ENCODE measurements around the gene TIGIT.
"Not testable (repeated sequence)": the region's sequence is repeated elsewhere in the genome, so short reads cannot be mapped to it uniquely, and the experiment has no call there.

TIGIT gene

DNA sequence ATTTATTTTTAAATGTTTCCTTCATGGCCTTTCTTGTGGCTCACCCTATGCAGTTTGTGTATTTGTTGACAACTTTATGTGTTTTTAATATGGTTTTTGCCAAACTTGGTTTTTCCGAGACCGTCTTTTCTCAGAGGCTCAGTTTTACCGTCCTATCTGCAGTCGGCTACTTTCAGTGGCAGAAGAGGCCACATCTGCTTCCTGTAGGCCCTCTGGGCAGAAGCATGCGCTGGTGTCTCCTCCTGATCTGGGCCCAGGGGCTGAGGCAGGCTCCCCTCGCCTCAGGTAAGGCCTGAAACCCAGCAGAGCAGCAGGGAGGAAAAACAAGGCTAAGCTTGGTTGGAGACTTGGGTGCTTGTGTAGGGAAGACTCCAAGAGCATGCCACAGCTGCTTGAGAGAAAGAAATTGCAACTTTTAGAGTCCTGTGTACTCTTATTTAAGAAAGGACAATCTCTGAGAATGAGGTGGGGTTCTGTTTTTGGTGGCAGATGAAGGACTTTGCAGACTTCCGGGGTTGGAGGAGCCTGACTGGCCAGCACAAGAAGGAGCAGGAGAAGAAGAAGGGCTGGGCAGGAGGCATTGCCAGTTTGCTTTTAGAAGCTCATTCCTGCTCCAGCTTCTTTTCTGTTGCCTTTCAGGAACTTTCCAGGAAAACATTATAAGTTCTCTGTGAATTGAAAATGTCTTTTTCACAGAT, at the start of gene TIGIT:
Gene TIGIT, plus strand, starts transcription at position 191 of the 698 bp plus-strand sequence. Its CDS starts 34 bp downstream, at position 225.
- DNase-seq (ENCODE audit: low read depth): no peak

DNA sequence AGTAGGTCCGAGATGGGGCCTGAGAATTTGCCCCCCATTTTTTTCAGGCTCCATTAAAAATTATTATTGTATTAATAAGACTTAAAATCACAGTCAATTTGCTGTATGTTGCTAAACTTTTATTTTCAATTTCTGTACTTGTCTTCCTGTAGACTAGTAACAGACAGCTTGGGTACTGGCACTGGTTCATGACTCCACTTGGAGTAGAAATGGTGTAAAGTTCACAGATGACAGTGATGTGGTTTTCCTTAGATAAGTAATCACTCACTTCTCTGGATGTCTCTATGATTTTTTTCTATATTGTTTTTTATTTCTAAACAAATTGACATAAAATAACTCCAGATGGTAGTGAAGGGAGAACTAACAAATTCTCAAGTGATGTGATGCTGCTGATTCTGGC, 40.9 kb upstream of the TIGIT start:
- DNase-seq (ENCODE audit: low read depth): no peak

DNA sequence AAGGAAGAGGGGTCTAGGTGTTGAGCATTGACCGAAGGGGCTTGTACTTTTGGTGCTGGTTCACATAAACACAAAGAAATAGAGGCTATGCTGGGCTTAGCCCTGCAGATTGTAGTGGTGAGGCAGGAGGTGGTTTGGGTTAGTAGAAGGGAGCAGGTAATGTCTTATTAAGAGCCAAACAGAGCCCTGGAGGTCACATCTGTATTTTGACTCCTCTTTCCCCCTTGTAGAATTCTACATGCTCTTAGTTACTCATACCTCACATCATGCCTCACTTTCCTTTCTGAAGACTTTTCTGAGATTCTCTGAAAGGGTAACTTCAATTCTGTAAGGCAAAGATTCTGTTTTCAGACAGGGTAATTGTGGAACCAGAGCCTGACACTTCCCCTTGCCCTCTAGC, 40.3 kb upstream of the TIGIT start:
- DNase-seq (ENCODE audit: low read depth): no peak

DNA sequence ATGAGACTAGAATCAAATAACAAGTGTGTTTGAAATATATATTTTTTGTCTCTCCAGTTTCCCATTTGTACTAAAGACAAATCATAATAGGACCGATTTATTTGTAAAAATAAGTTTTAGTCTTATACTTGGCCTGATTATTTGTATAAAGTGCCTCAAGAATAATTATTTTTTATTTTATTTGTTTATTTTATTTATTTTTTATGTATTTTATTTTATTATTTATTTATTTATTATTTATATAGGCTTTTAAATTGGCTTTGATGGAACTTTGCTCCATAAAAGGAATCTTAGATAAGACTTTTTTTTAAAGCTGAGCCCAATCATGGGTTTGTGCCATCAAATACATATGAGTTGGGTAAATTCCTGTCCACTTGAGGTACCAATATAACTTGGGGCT, 34.3 kb upstream of the TIGIT start:
- no peak for DNase-seq (ENCODE audit: low read depth)

DNA sequence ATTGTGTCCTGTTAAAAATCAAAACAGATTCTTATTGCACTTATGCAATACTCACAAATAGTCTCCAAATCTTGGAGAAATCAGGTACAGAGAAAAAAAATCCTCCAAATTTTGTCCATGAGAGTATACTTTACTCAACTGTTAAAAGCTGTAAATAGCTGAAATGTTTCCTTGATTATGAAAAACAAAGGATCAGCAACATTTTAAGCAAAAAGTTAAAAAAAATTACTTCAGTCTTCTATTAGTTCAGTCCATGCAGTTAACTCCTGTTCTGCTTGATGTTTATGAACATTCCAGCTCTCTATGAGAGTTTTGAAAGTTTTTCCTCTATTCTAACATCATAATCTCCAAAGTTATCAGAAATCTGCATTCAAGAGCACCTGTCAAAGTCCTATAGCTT, 33.7 kb upstream of the TIGIT start:
- no peak for DNase-seq (ENCODE audit: low read depth)

DNA sequence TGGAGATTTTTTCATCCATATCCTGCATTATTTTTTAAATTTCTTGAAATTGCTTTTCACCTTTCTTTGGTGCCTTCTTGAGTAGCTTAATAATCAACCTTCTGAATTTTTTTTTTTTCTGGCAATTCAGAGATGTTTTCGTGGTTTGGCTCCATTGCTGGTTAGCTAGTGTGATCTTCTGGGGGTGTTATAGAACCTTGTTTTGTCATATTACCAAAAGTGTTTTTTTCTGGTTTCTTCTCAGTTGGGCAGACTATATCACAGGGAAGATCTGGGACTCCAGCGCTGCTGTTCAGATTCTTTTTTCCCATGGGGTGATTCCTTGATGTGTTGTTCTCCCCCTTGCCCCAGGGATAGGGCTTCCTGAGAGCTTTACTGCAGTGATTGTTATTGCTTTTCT, 23.8 kb upstream of the TIGIT start:
- DNase-seq (ENCODE audit: low read depth): no peak

DNA sequence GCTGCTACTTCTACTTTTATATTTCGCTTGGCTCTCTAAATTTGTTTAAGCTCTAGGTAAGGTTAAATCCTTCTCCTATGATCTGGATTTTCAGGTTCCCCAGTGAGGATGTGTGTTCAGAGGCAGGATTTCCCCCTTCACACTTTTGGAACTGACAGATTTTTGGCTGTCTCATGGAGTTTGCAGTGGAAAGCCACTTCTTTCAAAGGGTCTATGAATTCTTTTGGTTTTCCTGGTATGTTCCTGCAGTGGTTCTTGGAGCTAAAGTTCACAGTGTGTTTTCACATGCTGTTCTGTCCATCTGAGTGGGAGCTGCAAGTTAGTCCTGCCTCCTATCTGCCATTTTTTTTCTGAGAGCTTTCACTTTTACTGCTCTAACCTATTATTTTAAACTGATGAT, 21.6 kb upstream of the TIGIT start:
- no peak for DNase-seq (ENCODE audit: low read depth)

DNA sequence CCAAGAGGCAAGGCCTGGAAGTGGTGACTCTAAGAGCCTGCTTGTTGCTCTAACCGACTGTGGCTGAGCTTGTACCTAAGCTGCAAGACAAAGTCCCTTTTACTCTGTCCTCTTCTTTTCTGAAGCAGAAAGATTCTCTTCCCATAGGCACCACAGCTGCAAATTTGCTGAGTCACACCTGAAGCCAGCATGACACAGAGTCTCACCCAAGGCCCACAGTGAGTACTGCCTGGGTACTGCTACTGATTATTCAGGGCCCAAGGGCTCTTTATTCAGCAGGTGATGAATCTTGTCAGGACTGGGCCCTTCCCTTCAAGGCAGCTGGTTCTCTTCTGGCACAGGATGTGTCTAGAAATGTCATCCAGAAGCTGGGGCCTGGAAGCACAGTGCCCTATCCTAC, 18.9 kb upstream of the TIGIT start:
- DNase-seq (ENCODE audit: low read depth): peak; percentile 10

DNA sequence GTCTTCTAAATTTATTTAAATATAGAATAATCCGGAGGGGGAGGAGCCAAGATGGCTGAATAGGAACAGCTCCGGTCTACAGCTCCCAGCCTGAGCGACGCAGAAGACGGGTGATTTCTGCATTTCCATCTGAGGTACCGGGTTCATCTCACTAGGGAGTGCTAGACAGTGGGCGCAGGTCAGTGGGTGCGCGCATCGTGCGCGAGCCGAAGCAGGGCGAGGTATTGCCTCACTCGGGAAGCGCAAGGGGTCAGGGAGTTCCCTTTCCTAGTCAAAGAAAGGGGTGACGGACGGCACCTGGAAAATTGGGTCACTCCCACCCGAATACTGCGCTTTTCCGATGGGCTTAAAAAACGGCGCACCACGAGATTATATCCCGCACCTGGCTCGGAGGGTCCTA, 17.0 kb upstream of the TIGIT start:
- DNase-seq (ENCODE audit: low read depth): not testable (repeated sequence)

DNA sequence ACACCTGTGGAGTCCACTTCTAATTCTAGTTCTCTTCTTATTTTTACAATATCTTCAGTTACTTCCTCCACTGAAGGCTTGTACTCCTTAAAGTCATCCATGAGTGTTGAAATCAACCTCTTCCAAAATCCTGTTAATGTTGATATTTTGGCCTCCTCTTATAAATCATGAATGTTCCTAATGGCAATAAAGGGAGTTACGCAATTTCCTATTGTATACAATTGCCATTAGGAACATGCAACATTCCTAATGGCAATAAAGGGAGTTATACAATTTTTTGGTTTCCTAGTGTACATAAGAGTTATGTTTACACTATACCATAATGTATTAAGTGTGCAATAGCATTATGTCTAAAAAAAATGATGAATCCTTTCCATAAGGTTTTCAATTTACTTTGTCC, 9.2 kb upstream of the TIGIT start:
- no peak for DNase-seq (ENCODE audit: low read depth)

DNA sequence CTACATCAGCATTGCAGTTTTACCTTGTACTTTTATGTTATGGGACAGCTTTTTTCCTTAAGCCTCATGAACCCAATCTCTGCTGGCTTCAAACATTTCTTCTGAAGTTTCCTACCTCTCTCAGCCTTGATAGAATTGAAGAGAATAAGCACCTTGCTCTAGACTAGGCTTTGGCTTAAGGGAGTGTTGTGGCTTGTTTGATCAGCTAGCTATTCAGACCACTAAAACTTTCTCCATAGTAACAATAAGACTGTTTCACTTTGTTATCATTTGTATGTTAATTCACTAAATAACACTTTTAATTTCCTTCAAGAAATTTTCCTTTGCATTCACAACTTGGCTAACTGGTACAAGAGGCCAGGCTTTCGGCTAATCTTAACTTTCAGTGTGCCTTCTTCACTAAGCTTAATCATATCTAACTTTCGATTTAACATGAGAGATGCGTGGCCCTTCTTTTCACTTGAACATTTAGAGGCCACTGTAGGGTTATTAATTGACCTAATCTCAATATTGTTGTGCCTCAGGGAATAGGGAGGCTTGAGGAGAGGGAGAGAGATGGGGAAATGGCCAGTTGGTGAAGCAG, 8.1 kb upstream of the TIGIT start:
- DNase-seq (ENCODE audit: low read depth): no peak

DNA sequence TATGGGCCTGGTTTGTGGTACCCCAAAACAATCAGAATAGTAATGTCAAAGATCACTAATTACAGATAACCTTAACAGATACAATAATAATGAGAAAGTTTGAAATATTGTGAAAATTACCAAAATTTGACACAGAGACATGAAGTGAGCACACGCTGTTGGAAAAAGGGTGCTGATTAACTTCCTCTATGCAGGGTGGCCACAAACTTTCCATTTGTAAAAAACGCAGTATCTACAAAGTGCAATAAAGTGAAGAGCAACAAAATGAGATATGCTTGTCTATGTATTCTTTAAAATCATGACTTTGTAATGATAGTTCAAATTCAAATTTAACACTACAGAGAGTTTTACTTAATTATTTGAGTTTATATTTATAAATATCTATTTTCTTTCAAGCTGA, 7.6 kb upstream of the TIGIT start:
- DNase-seq (ENCODE audit: low read depth): no peak

DNA sequence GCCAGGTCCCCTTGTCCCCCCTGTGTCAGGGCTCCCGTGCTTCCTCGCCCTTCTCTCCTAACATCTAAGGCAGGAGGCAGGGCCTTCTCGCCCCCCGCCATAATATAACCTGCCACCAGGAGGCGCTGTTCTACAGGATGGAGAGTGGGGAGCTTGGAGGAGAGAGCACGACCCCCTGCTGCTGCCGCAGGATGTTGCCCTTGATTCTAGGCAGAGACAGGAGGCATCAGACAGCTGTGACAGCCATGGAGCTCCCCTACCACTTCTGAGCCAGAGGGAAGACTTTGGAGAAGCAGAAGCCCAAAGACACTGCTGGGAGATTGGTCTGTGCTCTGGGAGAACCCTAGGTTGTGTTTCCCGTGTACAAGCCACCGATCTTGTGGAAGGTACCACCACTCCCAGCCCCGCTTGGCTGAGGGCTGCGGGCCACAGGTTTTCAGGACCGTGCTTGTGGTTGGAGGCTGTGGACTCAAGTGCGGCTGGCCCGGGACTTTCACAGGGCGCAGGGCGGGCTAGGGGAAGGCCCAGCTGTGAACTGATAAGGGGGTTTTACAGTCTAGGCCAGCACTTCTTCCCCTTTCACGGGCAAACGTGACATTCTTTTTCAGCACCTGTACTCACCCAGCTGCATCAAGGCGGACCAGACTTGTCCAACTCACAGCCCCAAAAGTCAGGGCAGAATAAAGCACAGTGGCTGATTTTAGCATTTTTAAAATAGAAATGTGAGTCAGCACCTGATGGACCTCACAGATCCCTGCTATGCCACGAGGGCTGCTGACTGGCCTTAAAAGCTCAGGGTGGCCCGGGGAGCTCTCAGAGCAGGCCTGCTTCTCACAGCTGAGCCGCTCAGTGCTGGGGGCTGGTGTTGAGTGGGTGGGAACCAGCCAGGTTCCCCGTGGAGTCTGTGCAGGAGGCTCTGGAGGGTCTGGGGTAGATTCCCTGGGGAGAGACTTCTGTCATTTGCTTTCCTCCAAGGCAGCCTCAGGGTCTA, 2.6 kb upstream of the TIGIT start:
- DNase-seq (ENCODE audit: low read depth): no peak

DNA sequence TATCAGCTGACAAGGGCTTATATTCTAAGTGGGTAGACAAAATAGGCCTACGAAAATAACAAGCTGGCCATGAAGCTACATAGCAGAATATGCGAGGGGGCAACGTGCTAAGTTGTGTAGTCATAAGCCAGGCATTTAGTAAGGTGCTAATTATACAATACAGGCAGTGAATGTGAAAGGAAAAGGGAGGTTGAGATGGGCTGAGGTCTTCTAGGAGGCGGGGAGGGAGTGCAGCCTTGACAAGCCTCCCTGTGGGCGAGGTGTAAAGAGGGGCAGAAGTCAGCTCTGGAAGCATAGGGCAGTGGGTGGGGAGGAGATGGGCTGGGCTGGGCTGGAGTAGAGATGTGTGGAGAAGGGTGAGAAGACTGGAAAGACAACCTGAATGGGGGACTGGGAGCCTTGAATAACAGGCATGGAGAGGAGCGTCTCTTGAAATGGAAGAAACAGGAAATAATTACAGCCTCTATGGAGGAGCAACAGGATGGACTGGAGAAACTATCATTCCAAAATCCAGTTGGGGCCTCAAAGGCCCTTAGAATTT, 1.2 kb downstream of the TIGIT start:
- no peak for DNase-seq (ENCODE audit: low read depth)

DNA sequence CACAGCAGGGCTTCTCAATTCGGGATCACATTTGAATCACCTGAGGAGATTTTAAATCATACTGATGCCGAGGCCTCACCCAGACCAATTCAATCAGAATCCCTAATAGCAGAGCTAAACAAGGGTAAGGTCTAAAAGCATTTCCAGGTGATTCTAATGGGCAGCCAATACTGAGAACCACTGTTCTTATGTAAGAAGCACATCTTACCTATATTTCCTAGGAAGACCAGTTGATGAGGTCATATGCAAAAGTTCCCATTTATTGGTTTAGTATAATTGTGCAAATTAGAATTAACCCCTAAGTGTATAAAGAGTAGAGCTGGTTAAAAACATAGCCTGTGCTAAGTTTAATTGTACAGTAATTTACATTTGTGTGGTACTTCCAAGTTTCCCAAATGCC, 2.1 kb downstream of the TIGIT start:
- DNase-seq (ENCODE audit: low read depth): no peak

DNA sequence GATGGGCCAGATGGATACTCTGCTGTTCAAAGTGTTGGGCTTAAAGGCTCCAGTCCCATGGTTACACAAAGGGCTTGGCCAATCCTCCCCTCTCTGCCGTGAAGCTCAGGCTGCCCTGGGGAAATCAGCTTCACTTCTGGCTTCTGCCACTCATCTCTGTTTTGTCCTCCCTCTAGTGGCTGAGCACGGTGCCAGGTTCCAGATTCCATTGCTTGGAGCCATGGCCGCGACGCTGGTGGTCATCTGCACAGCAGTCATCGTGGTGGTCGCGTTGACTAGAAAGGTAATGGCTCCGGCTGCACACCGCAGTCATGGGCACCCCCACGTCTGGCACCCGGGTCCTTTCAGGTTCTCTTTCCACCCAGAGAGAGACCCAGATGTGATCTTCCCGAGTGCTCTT, 5.6 kb downstream of the TIGIT start:
- DNase-seq (ENCODE audit: low read depth): no peak

DNA sequence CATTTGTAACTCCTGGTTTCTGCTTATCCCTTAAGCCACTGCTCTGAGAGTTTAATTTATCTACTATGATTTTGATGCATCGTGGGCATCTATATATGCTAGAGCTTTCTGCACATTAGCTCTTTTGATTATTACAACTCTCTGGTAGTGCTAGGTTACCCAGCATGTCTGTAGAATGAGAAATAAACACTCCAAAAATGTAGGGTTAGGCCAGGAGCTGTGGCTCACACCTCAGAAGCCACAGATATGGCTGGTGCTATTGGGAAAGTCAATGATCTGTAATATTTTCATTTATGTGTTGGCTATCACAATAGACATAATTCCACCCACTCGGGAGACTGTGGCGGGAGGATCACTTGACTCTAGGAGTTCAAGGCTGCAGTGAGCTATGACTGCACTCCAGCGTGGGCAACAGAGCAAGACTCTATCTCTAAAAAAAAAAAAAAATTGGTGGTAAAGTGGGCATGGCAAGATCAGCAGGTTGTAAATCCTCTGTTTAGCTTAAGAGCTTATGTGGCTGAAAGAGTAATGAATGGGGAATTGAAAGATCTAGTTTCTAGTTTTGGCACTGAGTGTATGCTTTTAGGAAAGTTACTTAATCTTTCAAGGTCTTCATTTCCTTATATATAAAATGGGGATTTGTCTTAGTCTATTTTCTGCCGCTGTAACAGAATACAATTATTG, 6.3 kb downstream of the TIGIT start:
- DNase-seq (ENCODE audit: low read depth): no peak

DNA sequence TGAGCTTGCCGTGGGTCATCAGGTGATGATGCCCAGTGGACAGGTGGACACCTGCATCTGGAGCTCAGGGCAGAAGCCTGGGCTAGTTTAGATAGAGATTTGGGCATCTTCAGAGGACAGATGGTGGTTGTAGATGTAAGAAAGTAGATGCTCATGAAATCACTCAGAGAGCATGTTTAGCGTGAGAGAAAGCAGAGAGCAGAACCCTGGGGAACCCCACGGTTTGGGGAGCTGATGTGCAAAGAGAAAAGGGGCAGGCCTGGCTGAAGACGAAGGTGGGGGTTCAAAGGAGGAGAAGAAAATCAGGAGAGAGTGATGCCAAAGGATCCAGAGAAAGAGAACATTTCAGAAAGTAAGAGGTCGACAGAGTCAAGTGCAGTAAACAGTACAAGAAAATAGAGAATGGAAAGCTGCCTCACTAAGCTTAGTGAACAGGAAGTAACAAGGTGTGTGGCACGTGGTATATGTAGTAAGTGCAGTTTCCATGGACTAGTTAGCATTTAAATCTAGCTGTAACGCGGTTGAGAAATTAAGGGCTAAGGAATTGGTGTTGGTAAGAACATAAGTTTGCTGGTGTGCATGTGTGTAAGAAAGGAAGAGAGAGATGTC, 13.5 kb downstream of the TIGIT start:
- no peak for DNase-seq (ENCODE audit: low read depth)

DNA sequence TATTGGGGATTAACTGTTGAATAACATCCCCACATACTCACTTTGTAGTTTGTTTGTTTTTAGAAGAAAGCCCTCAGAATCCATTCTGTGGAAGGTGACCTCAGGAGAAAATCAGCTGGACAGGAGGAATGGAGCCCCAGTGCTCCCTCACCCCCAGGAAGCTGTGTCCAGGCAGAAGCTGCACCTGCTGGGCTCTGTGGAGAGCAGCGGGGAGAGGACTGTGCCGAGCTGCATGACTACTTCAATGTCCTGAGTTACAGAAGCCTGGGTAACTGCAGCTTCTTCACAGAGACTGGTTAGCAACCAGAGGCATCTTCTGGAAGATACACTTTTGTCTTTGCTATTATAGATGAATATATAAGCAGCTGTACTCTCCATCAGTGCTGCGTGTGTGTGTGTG, 14.0 kb downstream of the TIGIT start:
- DNase-seq (ENCODE audit: low read depth): no peak

DNA sequence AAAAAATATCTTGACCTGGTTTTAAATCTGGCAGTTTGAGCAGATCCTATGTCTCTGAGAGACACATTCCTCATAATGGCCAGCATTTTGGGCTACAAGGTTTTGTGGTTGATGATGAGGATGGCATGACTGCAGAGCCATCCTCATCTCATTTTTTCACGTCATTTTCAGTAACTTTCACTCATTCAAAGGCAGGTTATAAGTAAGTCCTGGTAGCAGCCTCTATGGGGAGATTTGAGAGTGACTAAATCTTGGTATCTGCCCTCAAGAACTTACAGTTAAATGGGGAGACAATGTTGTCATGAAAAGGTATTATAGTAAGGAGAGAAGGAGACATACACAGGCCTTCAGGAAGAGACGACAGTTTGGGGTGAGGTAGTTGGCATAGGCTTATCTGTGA, 14.5 kb downstream of the TIGIT start:
- no peak for DNase-seq (ENCODE audit: low read depth)

DNA sequence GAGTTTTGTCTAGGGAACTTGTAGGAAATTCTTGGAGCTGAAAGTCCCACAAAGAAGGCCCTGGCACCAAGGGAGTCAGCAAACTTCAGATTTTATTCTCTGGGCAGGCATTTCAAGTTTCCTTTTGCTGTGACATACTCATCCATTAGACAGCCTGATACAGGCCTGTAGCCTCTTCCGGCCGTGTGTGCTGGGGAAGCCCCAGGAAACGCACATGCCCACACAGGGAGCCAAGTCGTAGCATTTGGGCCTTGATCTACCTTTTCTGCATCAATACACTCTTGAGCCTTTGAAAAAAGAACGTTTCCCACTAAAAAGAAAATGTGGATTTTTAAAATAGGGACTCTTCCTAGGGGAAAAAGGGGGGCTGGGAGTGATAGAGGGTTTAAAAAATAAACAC, 15.0 kb downstream of the TIGIT start:
- DNase-seq (ENCODE audit: low read depth): no peak

DNA sequence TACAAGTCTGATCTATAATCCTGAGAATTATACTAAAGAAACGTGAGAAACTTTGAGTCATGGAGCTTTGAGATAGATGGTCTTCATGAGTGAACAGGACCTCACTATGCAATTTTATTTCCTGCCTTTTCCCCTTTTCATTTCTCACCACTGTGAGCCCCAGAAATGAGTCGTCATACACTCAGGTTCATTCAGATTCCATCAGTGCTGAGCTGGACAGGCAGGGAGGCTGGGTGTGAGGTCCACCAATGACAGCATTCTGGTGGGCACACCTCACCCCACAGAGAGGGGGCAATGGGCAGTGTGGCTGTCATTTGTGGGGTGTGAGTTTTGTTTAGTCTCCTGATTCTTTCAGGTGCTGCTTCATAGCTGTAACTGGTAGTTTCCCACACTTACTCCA, 16.9 kb downstream of the TIGIT start:
- no peak for DNase-seq (ENCODE audit: low read depth)

Data from GM04503 (cell line).